GM18861 (cell line): ENCODE results near the gene INTS13.
"Not testable (repeated sequence)": the region's sequence is repeated elsewhere in the genome, so short reads cannot be mapped to it uniquely, and the experiment has no call there.

Experiments
- ATAC-seq: cut with Tn5 transposase; IDR thresholded peaks from one replicate; pipeline ENCODE4 v1.9.1; 2021; ENCODE audit not compliant: unreplicated experiment

INTS13 gene

DNA sequence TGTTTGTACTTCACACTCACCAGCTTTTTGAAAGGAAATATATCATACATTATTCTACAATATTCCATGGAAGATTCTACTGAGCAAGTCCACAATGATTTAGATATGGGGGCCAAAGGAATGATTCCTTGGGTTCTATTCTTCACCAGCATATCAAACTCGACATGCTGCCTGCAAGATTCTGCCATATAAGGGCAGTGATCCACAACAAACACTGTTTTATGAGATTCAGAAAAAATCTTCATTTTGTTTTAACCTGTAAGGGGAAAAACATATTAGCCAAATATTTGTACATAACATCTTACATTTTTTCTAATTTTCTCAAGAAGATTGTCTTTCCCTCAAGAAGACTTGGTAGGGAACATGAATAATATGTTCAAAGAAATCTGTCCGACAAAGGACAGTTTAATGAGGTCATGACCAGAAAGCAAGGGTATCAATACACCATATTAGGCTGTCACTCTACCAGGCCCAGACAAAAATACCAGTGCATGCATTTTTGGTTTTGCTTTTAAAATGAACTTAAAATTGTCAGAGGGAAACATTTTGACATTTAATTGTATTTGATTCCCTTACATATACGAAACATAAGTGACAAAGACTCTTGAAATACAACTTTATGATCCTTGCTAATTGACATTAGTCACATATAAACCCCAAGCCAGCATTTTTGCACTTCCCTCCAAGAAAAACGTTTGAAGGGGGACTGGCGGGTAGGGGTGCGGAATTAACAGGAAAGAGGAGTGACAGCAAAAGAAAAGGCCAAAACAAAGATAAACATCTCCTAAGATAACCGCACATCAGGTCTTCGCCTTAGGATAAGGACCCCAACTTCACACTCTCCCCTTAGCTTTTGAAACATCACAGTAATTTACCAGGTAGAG, 980 bp downstream of the INTS13 start:
- ATAC-seq: no peak

DNA sequence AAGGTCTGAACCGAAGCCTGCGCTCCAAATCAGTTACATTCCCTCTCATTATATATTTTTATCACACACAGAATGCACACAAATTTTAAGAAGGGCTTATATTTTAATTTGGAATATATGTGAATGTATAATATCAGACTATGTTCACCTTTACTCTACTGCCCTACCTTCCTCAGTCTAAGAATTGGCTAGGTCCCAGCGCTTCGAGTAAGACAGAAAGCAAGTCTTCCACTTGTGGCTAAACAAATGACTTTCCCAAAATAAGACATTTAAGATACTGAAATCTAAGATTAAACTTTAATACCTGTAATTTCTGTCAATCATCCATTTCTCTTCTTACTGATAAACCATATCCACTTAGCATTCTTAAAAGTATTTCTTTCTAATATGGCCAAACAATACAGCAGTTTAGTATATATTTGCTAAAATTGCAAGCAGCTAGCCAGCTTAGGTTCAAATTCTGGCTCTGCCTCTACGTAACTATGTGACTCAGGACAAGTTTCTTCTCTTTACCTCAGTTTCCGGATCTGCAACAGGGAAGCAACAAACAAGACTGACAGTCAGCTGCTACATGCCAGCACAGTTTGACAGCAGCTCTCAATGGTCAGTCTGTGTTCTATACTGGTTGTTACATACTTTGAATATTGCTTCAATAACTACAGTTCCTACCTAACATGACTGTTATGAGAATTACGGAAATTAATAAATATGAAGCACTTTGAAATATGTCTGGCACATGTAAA, 2.0 kb downstream of the INTS13 start:
- ATAC-seq: no peak

DNA sequence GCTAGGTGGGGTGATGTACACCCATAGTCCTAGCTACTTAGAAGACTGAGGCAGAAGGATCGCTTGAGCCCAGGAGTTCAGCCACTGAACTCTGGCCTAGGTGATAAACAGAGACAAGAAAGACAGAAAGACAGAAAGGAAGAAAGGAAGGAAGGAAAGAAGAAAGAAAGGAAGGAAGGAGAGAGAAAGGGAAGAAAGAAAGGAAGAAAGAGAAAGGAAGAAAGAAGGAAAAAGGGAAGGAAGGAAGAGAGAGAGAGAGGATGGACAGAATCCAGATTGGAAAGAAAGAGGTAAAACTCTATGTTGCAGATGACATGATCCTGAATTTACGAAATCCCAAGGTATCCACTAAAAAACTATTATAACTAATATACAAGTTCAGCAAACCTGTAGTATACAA, 8.2 kb downstream of the INTS13 start:
- ATAC-seq: no peak

DNA sequence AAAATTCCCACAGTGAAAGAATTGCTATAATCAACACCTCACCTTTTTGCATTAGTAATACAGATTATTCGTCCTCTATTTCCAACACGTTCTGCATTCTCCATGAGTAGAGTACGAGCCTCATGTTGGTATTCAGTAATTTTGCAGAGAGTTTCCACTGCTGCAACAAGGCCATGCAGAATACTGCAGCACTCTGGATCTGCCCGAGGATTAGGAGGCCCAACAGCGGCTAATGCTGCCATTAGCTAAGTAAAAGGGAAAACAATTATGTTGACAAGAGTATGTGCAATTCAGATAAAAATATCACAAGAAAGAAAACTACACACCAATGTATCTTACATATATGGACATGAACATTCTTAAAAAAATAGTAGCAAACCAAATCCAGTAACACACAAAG, 9.1 kb downstream of the INTS13 start:
- ATAC-seq: no peak

DNA sequence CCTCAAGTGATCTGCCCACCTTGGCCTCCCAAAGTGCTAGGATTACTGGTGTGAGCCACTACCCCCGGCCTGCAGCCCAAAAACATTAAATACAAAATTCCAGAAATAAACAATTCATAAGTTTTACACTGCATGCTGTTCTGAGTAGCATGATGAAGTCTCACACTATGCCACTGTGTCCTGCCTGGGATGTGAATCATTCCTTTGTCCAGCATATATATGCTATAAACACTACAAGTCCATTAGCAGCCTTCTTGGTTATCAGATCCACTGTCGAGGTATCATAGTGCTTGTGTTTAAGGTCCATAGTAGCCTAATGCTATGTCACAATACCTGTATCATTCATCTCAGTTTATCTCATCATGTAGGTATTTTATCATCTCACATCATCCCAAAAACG, 15.9 kb downstream of the INTS13 start:
- ATAC-seq: no peak

DNA sequence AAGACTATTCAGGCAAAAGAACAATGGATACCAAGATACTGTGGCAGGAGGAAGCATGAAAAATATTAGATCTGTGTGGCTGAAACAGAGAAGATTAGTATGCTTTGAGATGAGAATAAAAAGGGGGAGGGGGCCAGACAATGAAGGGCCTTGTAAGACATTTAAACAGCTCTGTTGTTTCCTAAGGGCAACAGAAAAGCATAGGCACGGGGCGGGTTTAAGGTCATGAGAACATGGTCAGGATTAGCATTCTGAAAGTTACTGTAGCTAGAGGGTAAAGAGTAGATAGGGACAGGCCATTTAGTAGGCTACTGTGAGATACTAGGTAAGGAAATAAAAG, 18.6 kb downstream of the INTS13 start:
- no peak for ATAC-seq

DNA sequence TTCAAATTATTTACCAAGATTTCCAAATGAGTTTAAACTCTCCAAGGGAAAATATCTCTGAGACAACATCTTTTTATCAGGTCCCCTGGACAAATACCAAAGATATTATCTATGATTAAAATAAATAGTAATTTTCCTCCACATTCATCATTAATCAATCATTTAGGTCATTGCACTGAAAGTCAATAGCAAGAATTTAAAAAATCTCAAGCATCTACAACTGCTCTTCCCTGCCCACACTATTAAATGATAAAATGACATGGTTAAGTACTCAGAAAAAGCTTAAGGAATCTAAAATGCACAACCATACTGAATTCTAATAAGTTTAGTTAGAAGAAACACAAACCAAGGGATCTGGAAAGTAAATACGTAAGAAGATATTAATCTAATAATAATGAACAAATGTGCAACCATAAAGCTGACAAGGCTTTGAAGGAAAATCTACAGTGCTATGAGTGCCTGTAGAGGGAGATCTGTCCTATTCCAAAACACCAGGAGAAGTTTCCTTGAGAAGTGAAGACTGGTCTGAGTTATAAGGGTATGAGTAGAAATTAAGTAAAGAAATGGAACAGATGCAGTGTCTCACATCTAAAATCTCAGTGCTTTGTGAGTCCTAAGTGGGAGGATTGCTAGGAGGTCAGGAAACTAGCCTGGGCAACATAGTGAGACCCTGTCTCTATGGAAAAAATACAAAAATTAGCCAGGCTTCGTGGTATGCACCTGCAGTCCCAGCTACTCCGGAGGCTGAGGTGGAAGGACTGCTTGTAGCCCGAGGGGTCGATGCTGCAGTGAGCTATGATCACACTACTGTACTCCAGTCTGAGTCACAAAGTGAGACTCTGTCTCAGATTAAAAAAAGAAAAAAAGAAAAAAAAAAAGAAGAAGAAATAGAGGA, 19.2 kb downstream of the INTS13 start:
- ATAC-seq: no peak

DNA sequence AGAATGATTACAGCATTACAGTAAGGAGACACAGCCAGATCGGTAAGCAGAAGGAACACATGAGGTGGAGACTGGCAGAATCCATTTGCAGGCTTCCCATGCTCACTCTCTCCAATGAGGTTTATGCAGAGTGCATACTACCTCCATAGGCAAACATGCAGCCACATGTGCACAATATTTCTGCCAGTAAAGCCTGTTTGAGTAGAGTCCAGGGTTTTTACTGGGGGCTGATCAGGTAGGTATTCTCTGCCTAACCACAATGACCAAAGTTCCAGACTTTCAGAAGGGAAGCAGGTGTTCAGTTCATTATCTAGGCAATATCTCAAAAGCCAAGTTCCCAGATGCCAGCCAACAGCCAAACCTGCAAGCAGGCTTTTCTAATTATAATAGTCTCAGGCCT, 31.1 kb downstream of the INTS13 start:
- ATAC-seq: no peak

DNA sequence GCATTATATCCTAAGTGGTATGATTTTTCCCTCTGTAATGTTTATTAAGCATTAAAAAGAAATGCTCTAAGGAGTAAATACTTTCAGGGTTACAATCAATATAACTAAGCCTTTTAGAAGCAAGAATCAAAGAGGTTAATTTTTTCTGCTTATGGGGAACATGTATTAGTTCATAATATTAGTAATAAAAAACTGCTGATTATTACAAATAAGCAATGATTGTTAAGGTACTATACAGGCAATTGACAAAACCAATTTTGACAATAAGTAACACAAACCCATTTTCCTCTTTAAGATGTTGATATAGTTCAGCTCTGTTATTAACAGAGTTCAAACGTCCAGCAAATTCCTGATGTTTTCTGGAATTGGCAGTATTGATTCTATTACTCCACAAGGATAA, 31.8 kb downstream of the INTS13 start:
- no peak for ATAC-seq

DNA sequence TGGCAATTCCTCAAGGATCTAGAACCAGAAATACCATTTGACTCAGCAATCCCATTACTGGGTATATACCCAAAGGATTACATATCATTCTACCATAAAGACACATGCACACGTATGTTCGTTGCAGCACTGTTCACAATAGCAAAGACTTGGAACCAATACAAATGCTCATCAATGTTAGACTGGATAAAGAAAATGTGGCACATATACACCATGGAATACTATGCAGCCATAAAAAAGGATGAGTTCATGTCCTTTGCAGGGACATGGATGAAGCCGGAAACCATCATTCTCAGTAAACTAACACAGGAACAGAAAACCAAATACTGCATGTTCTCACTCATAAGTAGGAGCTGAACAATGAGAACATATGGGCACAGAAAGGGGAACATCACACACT, 34.4 kb downstream of the INTS13 start:
- not testable (repeated sequence) for ATAC-seq

DNA sequence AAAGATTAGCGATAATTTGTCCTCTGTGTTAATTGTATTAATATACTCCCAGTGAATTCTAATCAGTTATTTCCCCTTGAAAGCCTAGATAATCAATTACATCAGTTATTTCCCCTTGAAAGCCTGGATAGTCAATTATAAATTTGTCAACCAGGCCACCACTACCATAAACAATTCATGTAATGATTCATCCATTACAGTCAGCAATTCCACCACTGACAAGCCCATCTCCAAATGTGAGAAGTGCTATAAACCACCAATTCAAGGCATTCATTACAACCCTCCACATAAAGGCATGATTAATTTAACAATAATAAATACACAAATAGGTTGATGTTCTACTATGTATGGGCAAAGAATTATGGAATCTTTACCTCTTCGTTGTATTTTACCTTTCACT, 40.9 kb downstream of the INTS13 start:
- ATAC-seq: no peak

DNA sequence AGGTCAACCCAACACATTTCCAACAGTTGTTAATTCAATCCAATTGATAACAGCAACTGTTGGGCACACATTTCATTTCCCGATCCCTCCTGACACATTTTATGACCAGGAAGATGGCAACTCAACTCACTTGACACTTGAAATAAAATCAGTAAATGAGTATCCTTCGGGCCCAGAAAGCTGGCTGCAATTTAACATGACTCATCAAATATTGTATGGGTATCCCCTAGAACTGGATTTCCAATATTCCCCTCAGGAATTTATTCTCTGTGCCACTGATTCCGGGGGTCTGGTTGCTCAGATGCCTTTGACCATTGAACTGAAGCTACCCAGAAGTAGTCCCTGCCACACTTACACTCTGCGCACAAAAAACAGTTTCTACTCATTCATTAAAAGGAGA, 42.1 kb downstream of the INTS13 start:
- no peak for ATAC-seq

DNA sequence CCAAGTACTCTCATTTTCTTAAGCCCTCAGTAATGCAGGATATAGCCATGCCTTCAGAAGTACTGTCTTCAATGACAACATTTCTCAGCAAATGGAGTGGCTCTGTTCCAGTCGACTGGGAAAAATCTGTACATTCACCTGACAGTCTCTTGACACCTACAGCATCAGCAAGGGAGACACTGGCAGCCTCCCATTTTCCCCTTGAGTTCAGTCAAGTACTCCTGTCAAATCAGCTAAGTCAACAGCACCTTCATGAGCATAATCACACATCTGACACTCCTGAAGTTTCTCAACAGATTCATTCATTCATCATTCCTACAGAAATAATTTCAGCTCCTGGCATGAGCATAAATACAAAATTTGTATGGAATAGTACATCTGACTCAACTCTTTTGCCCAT, 46.1 kb downstream of the INTS13 start:
- no peak for ATAC-seq

DNA sequence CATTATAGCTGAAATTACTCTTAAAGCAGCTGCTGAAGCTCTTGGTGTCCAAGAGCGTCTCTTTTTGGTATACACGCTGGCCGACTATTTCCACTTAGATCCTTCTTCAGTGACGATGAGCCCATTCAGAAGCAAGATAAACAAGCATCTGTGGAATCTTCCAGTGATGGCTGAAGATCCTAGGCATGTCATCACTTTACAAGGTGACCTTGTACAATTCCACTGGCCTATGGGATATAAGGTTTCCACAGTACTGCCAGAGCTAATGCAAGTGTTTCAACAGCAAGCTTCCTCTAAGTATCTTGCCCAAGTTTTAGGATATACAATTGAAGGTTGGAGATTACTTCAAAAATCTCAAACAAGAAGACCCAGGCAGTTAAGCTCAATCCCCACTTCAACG, 47.0 kb downstream of the INTS13 start:
- ATAC-seq: no peak

DNA sequence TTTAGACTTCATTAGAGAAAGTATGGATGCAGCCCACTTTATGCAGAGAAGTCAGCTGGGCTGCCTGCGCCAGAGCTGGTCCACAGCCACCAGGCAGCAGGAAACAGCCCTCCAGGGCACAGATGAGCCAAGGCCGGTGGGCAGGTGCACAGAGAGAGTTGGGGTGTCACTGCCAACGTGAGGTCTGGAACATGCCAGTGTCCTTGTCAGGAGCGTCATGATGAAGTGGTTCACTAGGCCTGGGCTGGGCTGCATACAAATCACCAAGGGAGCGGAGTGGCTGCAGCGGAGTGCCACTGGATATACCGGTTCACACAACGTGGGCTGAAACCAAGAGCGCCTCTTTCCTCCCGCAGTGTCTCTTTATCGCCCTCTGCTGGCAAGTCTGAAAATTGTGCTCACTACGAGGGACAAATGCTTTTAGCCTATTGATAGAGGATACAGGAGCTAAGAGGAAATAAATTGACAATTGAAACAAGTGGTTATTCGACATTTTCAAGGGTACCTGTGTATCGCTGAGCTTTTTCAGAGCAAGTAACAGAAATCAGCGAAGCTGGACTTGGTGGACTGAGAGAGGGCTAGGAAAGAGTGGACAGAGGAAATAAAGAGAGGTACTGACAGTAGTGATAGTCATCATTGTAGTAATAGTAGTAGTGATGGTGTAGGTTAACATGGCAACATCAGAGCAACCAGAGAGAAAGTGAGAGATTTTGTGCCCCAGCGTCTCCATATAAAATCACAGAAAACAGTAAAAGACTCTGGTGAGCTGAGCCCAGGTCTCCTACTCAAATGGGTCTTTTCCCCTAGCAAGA, 52.8 kb downstream of the INTS13 start:
- peak; percentile 64 for ATAC-seq

DNA sequence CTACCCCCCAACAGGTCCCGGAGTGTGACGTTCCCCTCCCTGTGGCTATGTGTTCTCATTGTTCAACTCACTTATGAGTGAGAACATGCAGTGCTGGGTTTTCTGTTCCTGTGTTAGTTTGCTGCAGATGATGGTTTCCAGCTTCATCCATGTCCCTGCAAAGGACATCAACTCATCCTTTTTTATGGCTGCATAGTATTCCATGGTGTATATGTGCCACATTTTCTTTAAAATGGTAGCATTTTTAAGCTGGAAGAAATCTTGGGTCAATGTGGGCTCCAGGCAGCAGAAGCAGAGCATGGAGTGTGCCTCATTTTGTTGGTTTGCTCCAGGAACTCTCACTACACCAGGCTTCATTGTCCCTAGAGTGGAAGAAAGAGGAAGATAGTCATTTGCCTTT, 57.2 kb downstream of the INTS13 start:
- ATAC-seq: no peak

DNA sequence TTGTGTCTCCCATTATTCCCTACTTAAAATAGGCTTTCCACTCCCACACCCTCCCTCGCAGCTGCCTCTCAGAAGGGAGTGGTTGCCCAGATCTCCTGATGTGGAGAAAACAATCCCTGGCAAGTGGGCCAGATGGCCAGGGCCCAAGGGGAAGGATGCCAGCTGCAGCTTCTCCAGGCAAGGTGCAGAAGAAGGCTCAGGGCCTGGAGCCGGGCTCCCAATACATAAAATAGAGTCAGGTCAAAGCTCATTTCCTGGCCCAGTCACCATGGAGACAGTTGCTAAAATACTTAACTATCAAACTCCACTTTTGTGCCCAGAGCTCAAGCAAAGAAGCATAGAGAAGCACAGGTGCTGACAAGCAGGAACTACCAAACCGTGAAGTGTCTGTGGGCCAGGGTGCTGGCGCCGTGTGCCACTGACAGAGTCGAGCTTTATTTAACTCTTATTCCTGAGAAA, 59.1 kb downstream of the INTS13 start:
- peak; percentile 75 for ATAC-seq

DNA sequence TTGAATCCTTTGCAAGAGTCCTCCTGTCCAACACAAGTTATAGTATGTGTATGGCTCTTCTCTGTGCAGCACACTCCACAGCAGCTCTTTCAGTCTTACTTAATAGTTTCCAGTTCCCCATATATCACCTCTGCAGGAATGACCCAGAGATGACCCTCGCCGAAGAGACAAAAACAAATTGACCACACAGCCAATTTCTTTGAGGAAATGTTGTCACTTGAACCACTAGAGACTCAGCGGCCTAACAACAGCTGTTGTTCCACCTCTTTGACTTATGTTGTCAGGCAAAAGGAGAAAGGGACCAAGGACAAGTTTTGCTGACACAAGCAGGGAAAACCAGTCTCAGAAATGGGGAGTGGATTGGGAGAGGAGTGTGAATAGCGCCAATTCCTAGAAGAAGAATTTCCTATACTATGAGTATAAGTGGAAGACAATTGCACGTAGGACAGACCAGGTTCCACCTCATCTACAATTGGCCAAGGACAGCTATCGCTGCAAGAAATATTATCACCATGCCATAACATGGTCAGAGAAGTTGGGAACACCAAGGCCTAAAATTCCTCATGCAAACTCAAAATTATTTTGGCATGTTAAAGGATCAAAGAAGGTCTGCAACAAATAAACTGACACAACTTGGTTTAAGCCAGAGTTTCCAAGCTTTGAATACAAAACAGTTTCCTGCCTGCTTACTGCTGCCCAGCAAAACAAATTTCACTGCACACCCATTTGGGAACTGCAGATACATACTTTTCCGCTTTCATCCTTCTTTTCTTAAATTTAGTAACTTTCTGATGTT, 63.1 kb downstream of the INTS13 start:
- peak; percentile 61 for ATAC-seq

DNA sequence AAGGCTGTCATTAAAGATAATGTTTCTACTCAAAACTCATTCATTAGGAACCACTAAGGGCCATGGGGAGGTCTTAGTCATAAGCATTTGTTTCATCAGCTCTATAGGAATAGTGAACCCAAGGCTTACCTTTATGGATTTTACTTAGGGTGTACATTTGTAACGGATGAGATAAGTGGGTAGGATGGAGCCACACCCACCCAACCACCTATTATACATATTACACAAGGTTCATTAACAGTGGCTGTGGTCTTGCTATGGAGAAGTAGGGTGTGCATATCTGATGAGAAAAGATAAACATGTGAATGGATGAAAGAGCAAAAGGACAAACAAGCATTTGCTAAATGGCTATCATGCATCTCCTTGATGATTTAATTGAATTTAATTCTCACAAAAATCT, 65.2 kb downstream of the INTS13 start:
- no peak for ATAC-seq

DNA sequence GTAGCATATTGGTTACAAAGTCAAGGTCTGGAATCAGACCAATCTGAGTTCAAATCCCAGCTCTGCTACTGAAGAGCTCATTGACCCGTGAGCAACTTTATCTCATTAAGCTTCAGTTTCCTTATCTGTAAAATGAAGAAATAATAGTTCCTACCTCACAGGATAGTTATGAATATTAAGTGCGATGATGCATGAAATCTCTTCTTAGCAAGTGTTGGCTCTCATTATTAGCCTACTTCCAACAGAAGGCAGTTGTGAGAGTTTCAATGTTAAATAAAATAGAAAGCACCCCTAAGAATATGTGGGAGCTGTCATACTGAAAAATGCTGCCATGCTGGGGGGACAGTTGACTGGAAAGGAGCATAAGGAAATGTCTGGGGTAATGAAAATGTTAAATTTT, 65.8 kb downstream of the INTS13 start:
- no peak for ATAC-seq
